H9 (cell line): Measurements from ENCODE around the gene PPARGC1A. TPM values are rescaled to one million over a fixed set of nuclear protein-coding genes. Genes with fewer than 3 reads are reported as not detected.

Experiments
- DNase-seq: peaks from one replicate; pipeline ENCODE4 v3.0.0-alpha.2; 2017
- H2AFZ ChIP-seq: one replicate; pipeline ENCODE4 v1.6.1; 2013; ENCODE audit warnings: mild to moderate bottlenecking, low read length, control low read depth, moderate library complexity
- H2AK5ac ChIP-seq: 2 replicates; pipeline ENCODE4 v1.6.1; 2013; ENCODE audit warnings: low read length, control low read depth, mixed read lengths; ENCODE audit not compliant: insufficient read length
- H2BK120ac ChIP-seq: one replicate; pipeline ENCODE4 v1.6.1; 2013; ENCODE audit warnings: low read depth, mild to moderate bottlenecking, low read length, control low read depth, inconsistent platforms; ENCODE audit not compliant: poor library complexity, severe bottlenecking
- H2BK12ac ChIP-seq: 2 replicates; pipeline ENCODE4 v1.6.1; 2013; ENCODE audit warnings: low read length, control low read depth, mixed read lengths, low read depth; ENCODE audit not compliant: insufficient read length
- H2BK15ac ChIP-seq: 2 replicates; pipeline ENCODE4 v1.6.1; 2013; ENCODE audit warnings: low read depth, low read length, control low read depth
- H2BK20ac ChIP-seq: one replicate; pipeline ENCODE4 v1.6.1; 2013; ENCODE audit warnings: low read depth, mild to moderate bottlenecking, low read length, control low read depth, inconsistent platforms; ENCODE audit not compliant: poor library complexity, severe bottlenecking
- H2BK5ac ChIP-seq: 2 replicates; pipeline ENCODE4 v1.6.1; 2013; ENCODE audit warnings: low read length, control low read depth, mixed read lengths; ENCODE audit not compliant: insufficient read length
- H3K14ac ChIP-seq: 2 replicates; pipeline ENCODE4 v1.6.1; 2013; ENCODE audit warnings: low read length, control low read depth; ENCODE audit not compliant: insufficient read depth
- H3K18ac ChIP-seq: 2 replicates; pipeline ENCODE4 v1.6.1; 2013; ENCODE audit warnings: low read depth, mild to moderate bottlenecking, mixed read lengths, low read length, control low read depth; ENCODE audit not compliant: insufficient read length
- H3K23ac ChIP-seq: 2 replicates; pipeline ENCODE4 v1.6.1; 2013; ENCODE audit warnings: low read length, control low read depth, mixed read lengths, low read depth; ENCODE audit not compliant: insufficient read length
- H3K23me2 ChIP-seq: 2 replicates; pipeline ENCODE4 v1.6.1; 2013; ENCODE audit warnings: low read depth, mild to moderate bottlenecking, mixed read lengths, low read length, control low read depth; ENCODE audit not compliant: insufficient read length, poor library complexity, severe bottlenecking
- H3K27ac ChIP-seq: 2 replicates; pipeline ENCODE4 v1.5.1; 2013; ENCODE audit warnings: low read length, control low read depth, mixed read lengths, low read depth; ENCODE audit not compliant: insufficient read length
- H3K27me3 ChIP-seq: 2 replicates; pipeline ENCODE4 v1.6.1; 2013; ENCODE audit warnings: low read length, control low read depth, inconsistent platforms; ENCODE audit not compliant: insufficient read depth
- H3K4ac ChIP-seq: 2 replicates; pipeline ENCODE4 v1.6.1; 2013; ENCODE audit warnings: low read depth, mild to moderate bottlenecking, control low read depth, inconsistent platforms, low read length, moderate library complexity
- H3K4me1 ChIP-seq: 2 replicates; pipeline ENCODE4 v1.6.1; 2013; ENCODE audit warnings: low read length, control low read depth, inconsistent platforms; ENCODE audit not compliant: insufficient read depth
- H3K4me2 ChIP-seq: 2 replicates; pipeline ENCODE4 v1.6.1; 2013; ENCODE audit warnings: low read length, control low read depth, mixed read lengths; ENCODE audit not compliant: insufficient read length, insufficient read depth
- H3K56ac ChIP-seq: 2 replicates; pipeline ENCODE4 v1.6.1; 2013; ENCODE audit warnings: low read depth, mild to moderate bottlenecking, mixed read lengths, low read length, control low read depth; ENCODE audit not compliant: insufficient read length
- H3K79me1 ChIP-seq: 2 replicates; pipeline ENCODE4 v1.6.1; 2013; ENCODE audit warnings: low read depth, mild to moderate bottlenecking, moderate library complexity, low read length, control low read depth, inconsistent platforms; ENCODE audit not compliant: insufficient read depth, poor library complexity, severe bottlenecking
- H3K79me2 ChIP-seq: 2 replicates; pipeline ENCODE4 v1.6.1; 2013; ENCODE audit warnings: low read length, control low read depth, inconsistent platforms; ENCODE audit not compliant: insufficient read depth
- H3K9ac ChIP-seq: 2 replicates; pipeline ENCODE4 v1.6.1; 2013; ENCODE audit warnings: low read length, control low read depth, mixed read lengths; ENCODE audit not compliant: insufficient read length; ENCODE audit errors: extremely low read depth
- H3K9me3 ChIP-seq: one replicate; pipeline ENCODE4 v1.6.1; 2013; ENCODE audit warnings: low read depth, low read length, inconsistent platforms; ENCODE audit not compliant: control insufficient read depth
- H3T11ph ChIP-seq: one replicate; pipeline ENCODE4 v1.6.1; 2013; ENCODE audit warnings: mild to moderate bottlenecking, low read length, control low read depth, inconsistent platforms
- H4K20me1 ChIP-seq: one replicate; pipeline ENCODE4 v1.6.1; 2013; ENCODE audit not compliant: control insufficient read depth, insufficient read length, insufficient read depth
- H4K5ac ChIP-seq: 2 replicates; pipeline ENCODE4 v1.6.1; 2013; ENCODE audit warnings: low read depth, mild to moderate bottlenecking, mixed read lengths, low read length, control low read depth; ENCODE audit not compliant: insufficient read length
- H4K8ac ChIP-seq: replicated peaks from 2 replicates; pipeline ENCODE4 v1.6.1; 2013; ENCODE audit warnings: low read length, control low read depth, mixed read lengths, low read depth; ENCODE audit not compliant: insufficient read length
- H4K91ac ChIP-seq: 2 replicates; pipeline ENCODE4 v1.6.1; 2013; ENCODE audit warnings: low read depth, mild to moderate bottlenecking, moderate library complexity, mixed read lengths, low read length, control low read depth; ENCODE audit not compliant: insufficient read length
- H3K27ac Mint-ChIP-seq, 3 experiments: 2 replicates in 2 of 3; 3 replicates in 1 of 3; pipeline ENCODE4 v1.8.0; 2020 to 2021; ENCODE audit warnings: mixed read lengths in 3 of 3, mild to moderate bottlenecking in 1 of 3, moderate library complexity in 1 of 3
- H3K27me3 Mint-ChIP-seq: 2 replicates; pipeline ENCODE4 v1.8.0; 2021; ENCODE audit warnings: low read depth, mild to moderate bottlenecking, moderate library complexity, mixed read lengths
- H3K36me3 Mint-ChIP-seq, 3 experiments: 2 replicates in 2 of 3; 3 replicates in 1 of 3; pipeline ENCODE4 v1.8.0; 2020 to 2021; ENCODE audit warnings: low read depth in 3 of 3, mixed read lengths in 3 of 3; ENCODE audit not compliant: insufficient read depth in 1 of 3
- H3K4me1 Mint-ChIP-seq, 2 experiments: 2 replicates each; pipeline ENCODE4 v1.8.0; 2020; ENCODE audit warnings: mixed read lengths in 2 of 2
- H3K4me3 Mint-ChIP-seq, 2 experiments: 2 replicates in 1 of 2; 3 replicates in 1 of 2; pipeline ENCODE4 v1.8.0; 2020 to 2021; ENCODE audit warnings: mild to moderate bottlenecking in 2 of 2, mixed read lengths in 2 of 2, moderate library complexity in 1 of 2
- H3K9me3 Mint-ChIP-seq, 2 experiments: 2 replicates in 1 of 2; 3 replicates in 1 of 2; pipeline ENCODE4 v1.8.0; 2020; ENCODE audit warnings: mild to moderate bottlenecking in 2 of 2, mixed read lengths in 2 of 2, moderate library complexity in 1 of 2
- CTCF ChIP-seq: fragments of 200-600 bp; sonication (generic); conservative IDR thresholded peaks from 3 replicates; pipeline ENCODE4 v1.8.0; 2021; ENCODE audit warnings: antibody characterized with exemption, mild to moderate bottlenecking
- whole genome bisulfite sequencing: extraction: QIAGEN DNeasy Blood & Tissue Kit; methylation state at CpG from one replicate; pipeline ENCODE4 v1.1.7; 2013; ENCODE audit warnings: missing lambda C conversion rate, low lambda C conversion rate, mixed read lengths; ENCODE audit not compliant: insufficient read length; ENCODE audit errors: extremely low coverage; 5-methylcytosine and 5-hydroxymethylcytosine counted together
- total RNA-seq: library from RNA; stranded (reverse); gene quantifications from 2 replicates; pipeline ENCODE4 v1.2.1, GENCODE V29; 2021

The PPARGC1A gene
- total RNA-seq, 1 experiment from 2014 or later: 1.7 TPM

- H3K4me1 ChIP-seq: no peaks in the 10 kb centered on the region
- no CpG with 5 or more reads among the region's 2 CpGs for WGBS
Observed at GRCh38 chr4:23746672-23747071, 143.2 kb downstream of the PPARGC1A start.

More at GRCh38 chr4:23746672-23747071, 143.2 kb downstream of the PPARGC1A start:
- no peak overlapping the region for H3K56ac ChIP-seq
- no peak for DNase-seq
- H3K79me2 ChIP-seq: no peaks in the 10 kb centered on the region
- H3K36me3 Mint-ChIP-seq: no peaks in the 10 kb centered on the region; a peak in 1 of 7 replicates
- H2BK120ac ChIP-seq: no peak overlapping the region
- no peak overlapping the region for H3K4me3 Mint-ChIP-seq
- no peak overlapping the region for H3K9ac ChIP-seq
- no peaks in the 10 kb centered on the region for H3K79me1 ChIP-seq
- no peak overlapping the region for H2BK5ac ChIP-seq
- H4K5ac ChIP-seq: no peak overlapping the region
- no peak overlapping the region for H2AFZ ChIP-seq
- H3K9me3 Mint-ChIP-seq: peaks cover 0 to 2% of the 10 kb centered on the region in 2 experiments; a peak in 2 of 5 replicates
- no peak overlapping the region for H3K18ac ChIP-seq
- H3K27ac ChIP-seq: no peak overlapping the region
- H3K27ac Mint-ChIP-seq: no peak overlapping the region
- no peak overlapping the region for H3K23ac ChIP-seq
- no peaks in the 10 kb centered on the region for H3K27me3 ChIP-seq
- H4K8ac ChIP-seq: no peak overlapping the region
- H3K4me2 ChIP-seq: no peak overlapping the region
- no peak overlapping the region for H2AK5ac ChIP-seq
- H4K20me1 ChIP-seq: no peaks in the 10 kb centered on the region
- no peak overlapping the region for H3T11ph ChIP-seq
- H3K27me3 Mint-ChIP-seq: no peaks in the 10 kb centered on the region
- H3K9me3 ChIP-seq: no peaks in the 10 kb centered on the region
- H2BK15ac ChIP-seq: no peak overlapping the region
- no peak for TF ChIP-seq CTCF
- H2BK20ac ChIP-seq: no peak overlapping the region
- no peak overlapping the region for H3K4ac ChIP-seq
- H4K91ac ChIP-seq: no peak overlapping the region
- H3K23me2 ChIP-seq: no peaks in the 10 kb centered on the region
- no peak overlapping the region for H2BK12ac ChIP-seq
- no peak overlapping the region for H3K14ac ChIP-seq
- no peaks in the 10 kb centered on the region for H3K4me1 Mint-ChIP-seq
